HCT116 (cell line): ENCODE measurements around the gene LIG1. TPM values are rescaled to one million over a fixed set of nuclear protein-coding genes. Genes with fewer than 3 reads are reported as not detected.
A peak's percentile ranks its signal among the peaks of the same experiment; 100 is the strongest.

Source experiments
- ATAC-seq: fragments of 200-7000 bp; cut with Tn5 transposase; 2 replicates; pipeline ENCODE4 v1.9.1; 2020; ENCODE audit warnings: mild to moderate bottlenecking, moderate library complexity
- BruUV-seq: library from RNA; stranded (reverse); fragments of 400-500 nt; replicated peaks from 2 replicates; lab custom pipeline; 2021; lab: Mats Ljungman, UMichigan
- CTCF ChIA-PET: fragments of 300-600 bp; sonication (Branson Sonifier 250); formaldehyde crosslinking; loops from one replicate; lab custom pipeline; 2021; ENCODE audit warnings: antibody characterized with exemption; lab: Charles Lee
- POLR2A ChIA-PET: fragments of 300-600, 350-600 bp; sonication (Branson Sonifier 250); formaldehyde crosslinking; loops from one replicate; lab custom pipeline; 2021; ENCODE audit warnings: antibody characterized with exemption; lab: Charles Lee
- RAD21 ChIA-PET, 2 experiments: fragments of 300-600 bp; sonication (Branson Sonifier 250); formaldehyde crosslinking; loops; one replicate each; lab custom pipeline; 2023; ENCODE audit warnings: low total read pairs in 2 of 2; ENCODE audit not compliant: uncharacterized antibody in 2 of 2, unreplicated experiment in 2 of 2, low non-redundant PET in 1 of 2; lab: Charles Lee
- DNase-seq: peaks from one replicate; pipeline ENCODE4 v3.0.0-alpha.2; 2010; ENCODE audit warnings: low read depth, low spot score
- H2AFZ ChIP-seq: fragments of 200-600 bp; shearing (Covaris generic), sonication (generic); 2 replicates; pipeline ENCODE4 v1.6.1; 2017; ENCODE audit warnings: low read depth, mixed run types, mixed read lengths, antibody characterized with exemption, low read length; ENCODE audit not compliant: poor library complexity, severe bottlenecking
- H3K27ac ChIP-seq: 2 replicates; pipeline ENCODE4 v1.5.1; 2012; ENCODE audit warnings: low read depth, low read length
- H3K27me3 ChIP-seq: fragments of 200-600 bp; sonication (generic); 2 replicates; pipeline ENCODE4 v1.6.1; 2016; ENCODE audit warnings: mixed run types, low read length, mixed read lengths; ENCODE audit not compliant: insufficient read depth
- H3K36me3 ChIP-seq, 2 experiments: fragments of 200-500 bp in 1 of 2; fragments of 200-600 bp in 1 of 2; sonication (Bioruptor generic) in 1 of 2; sonication (generic) in 1 of 2; 2 replicates each; pipeline versions ENCODE4 v1.5.1 to v1.6.1; 2014 to 2016; ENCODE audit warnings: low read length in 2 of 2, inconsistent platforms in 1 of 2, mixed read lengths in 1 of 2, mixed run types in 1 of 2; ENCODE audit not compliant: insufficient read depth in 2 of 2, control insufficient read depth in 1 of 2
- H3K4me1 ChIP-seq, 2 experiments: fragments of 200-600 bp in 1 of 2; sonication (generic) in 1 of 2; 2 replicates each; pipeline versions ENCODE4 v1.5.1 to v1.6.1; 2012 to 2017; ENCODE audit warnings: low read length in 2 of 2, inconsistent platforms in 1 of 2, mild to moderate bottlenecking in 1 of 2, mixed read lengths in 1 of 2, mixed run types in 1 of 2, moderate library complexity in 1 of 2; ENCODE audit not compliant: insufficient read depth in 2 of 2, control insufficient read depth in 1 of 2
- H3K4me2 ChIP-seq: fragments of 200-600 bp; sonication (generic); 2 replicates; pipeline ENCODE4 v1.6.1; 2017; ENCODE audit warnings: mixed run types, low read length, mixed read lengths
- H3K4me3 ChIP-seq, 2 experiments: fragments of 200-600 bp in 1 of 2; sonication (generic) in 1 of 2; replicated peaks in 1 of 2; 2 replicates each; pipeline ENCODE4 v1.5.1; 2011 to 2016; ENCODE audit warnings: low read length in 2 of 2, control low read depth in 1 of 2, low read depth in 1 of 2, mild to moderate bottlenecking in 1 of 2, mixed read lengths in 1 of 2, mixed run types in 1 of 2
- H3K79me2 ChIP-seq: fragments of 200-600 bp; sonication (generic); 2 replicates; pipeline ENCODE4 v1.6.1; 2017; ENCODE audit warnings: mild to moderate bottlenecking, mixed run types, low read length, moderate library complexity, mixed read lengths; ENCODE audit not compliant: insufficient read depth
- H3K9ac ChIP-seq: fragments of 200-600 bp; sonication (generic); 2 replicates; pipeline ENCODE4 v1.6.1; 2016; ENCODE audit warnings: low read length, mixed read lengths
- H3K9me2 ChIP-seq: fragments of 200-600 bp; sonication (generic), shearing (Covaris generic); 2 replicates; pipeline ENCODE4 v1.6.1; 2017; ENCODE audit warnings: mixed run types, mild to moderate bottlenecking, moderate library complexity; ENCODE audit not compliant: insufficient read depth
- H3K9me3 ChIP-seq, 2 experiments: fragments of 200-500 bp in 1 of 2; fragments of 200-600 bp in 1 of 2; sonication (Bioruptor generic) in 1 of 2; sonication (generic) in 1 of 2; 2 replicates each; pipeline ENCODE4 v1.6.1; 2014 to 2017; ENCODE audit warnings: low read length in 2 of 2, mixed read lengths in 2 of 2, inconsistent platforms in 1 of 2, low read depth in 1 of 2, mild to moderate bottlenecking in 1 of 2, mixed run types in 1 of 2, moderate library complexity in 1 of 2; ENCODE audit not compliant: control insufficient read depth in 1 of 2, insufficient read depth in 1 of 2
- H4K20me1 ChIP-seq: fragments of 200-600 bp; sonication (generic), shearing (Covaris generic); 2 replicates; pipeline ENCODE4 v1.6.1; 2017; ENCODE audit warnings: mixed run types, mild to moderate bottlenecking, moderate library complexity; ENCODE audit not compliant: insufficient read depth
- ATF3 ChIP-seq: IDR thresholded peaks from 2 replicates; pipeline ENCODE4 v1.6.1; 2012
- CBX3 ChIP-seq: IDR thresholded peaks from 2 replicates; pipeline ENCODE4 v1.6.1; 2012; ENCODE audit warnings: low read depth
- CEBPB ChIP-seq: IDR thresholded peaks from 2 replicates; pipeline ENCODE4 v1.6.1; 2012; ENCODE audit warnings: low read depth
- EGR1 ChIP-seq: IDR thresholded peaks from 2 replicates; pipeline ENCODE4 v1.6.1; 2012; ENCODE audit warnings: low read depth
- EZH2phosphoT487 ChIP-seq: fragments of 200-600 bp; IDR thresholded peaks from 2 replicates; pipeline ENCODE4 v1.6.1; 2018; ENCODE audit warnings: antibody characterized with exemption, borderline replicate concordance
- FOSL1 ChIP-seq: IDR thresholded peaks from 2 replicates; pipeline ENCODE4 v1.6.1; 2012; ENCODE audit warnings: low read depth
- JUND ChIP-seq: IDR thresholded peaks from 2 replicates; pipeline ENCODE4 v1.6.1; 2012
- MAX ChIP-seq: IDR thresholded peaks from 2 replicates; pipeline ENCODE4 v1.6.1; 2012
- POLR2A ChIP-seq: IDR thresholded peaks from 2 replicates; pipeline ENCODE4 v1.7.0; 2011; ENCODE audit warnings: borderline replicate concordance; ENCODE audit not compliant: insufficient read depth, insufficient read length; ENCODE audit errors: extremely low read depth
- SIN3A ChIP-seq: IDR thresholded peaks from 2 replicates; pipeline ENCODE4 v1.6.1; 2012; ENCODE audit warnings: low read depth
- SP1 ChIP-seq: IDR thresholded peaks from 2 replicates; pipeline ENCODE4 v1.6.1; 2012; ENCODE audit warnings: low read depth
- TCF7L2 ChIP-seq: IDR thresholded peaks from 2 replicates; pipeline ENCODE4 v1.7.0; 2011; ENCODE audit warnings: borderline replicate concordance, inconsistent platforms; ENCODE audit not compliant: insufficient read depth, insufficient read length; ENCODE audit errors: extremely low read depth
- ZFX ChIP-seq: fragments of 450-650 bp; IDR thresholded peaks from 2 replicates; pipeline ENCODE4 v1.6.1; 2017
- ZNF274 ChIP-seq: fragments of 200-500 bp; sonication (Bioruptor generic); IDR thresholded peaks from 2 replicates; pipeline ENCODE4 v1.6.1; 2014; ENCODE audit warnings: mild to moderate bottlenecking, low read depth, low read length, inconsistent platforms
- intact Hi-C: fragments of 100-400 bp; cut with micrococcal nuclease; formaldehyde crosslinking; loops from 2 replicates; pipeline ENCODE4 v1.10.0; 2022
- total RNA-seq: library from RNA; stranded (reverse); gene quantifications from one replicate; pipeline ENCODE4 v1.2.1, GENCODE V29; 2021; ENCODE audit not compliant: unreplicated experiment
- TF ChIP-seq, protein P1 (sequence below), 3 experiments: fragments of 200-600 bp in 1 of 3; sonication (generic) in 1 of 3; IDR thresholded peaks in 2 of 3; conservative IDR thresholded peaks in 1 of 3; 2 replicates each; pipeline ENCODE4 v1.5.1; 2012 to 2017; ENCODE audit warnings: low read depth in 2 of 3, low read length in 2 of 3, antibody characterized with exemption in 1 of 3, borderline replicate concordance in 1 of 3, control low read depth in 1 of 3, mild to moderate bottlenecking in 1 of 3, mixed read lengths in 1 of 3, mixed run types in 1 of 3, moderate library complexity in 1 of 3; ENCODE audit not compliant: insufficient read depth in 1 of 3
- TF ChIP-seq, protein P2 (sequence below): IDR thresholded peaks from 2 replicates; pipeline ENCODE4 v1.6.1; 2011; ENCODE audit warnings: mild to moderate bottlenecking, low read length, moderate library complexity; ENCODE audit not compliant: insufficient replicate concordance; ENCODE audit errors: extremely low read depth

The LIG1 gene
- total RNA-seq, 1 experiment from 2014 or later, result 122 TPM

DNA sequence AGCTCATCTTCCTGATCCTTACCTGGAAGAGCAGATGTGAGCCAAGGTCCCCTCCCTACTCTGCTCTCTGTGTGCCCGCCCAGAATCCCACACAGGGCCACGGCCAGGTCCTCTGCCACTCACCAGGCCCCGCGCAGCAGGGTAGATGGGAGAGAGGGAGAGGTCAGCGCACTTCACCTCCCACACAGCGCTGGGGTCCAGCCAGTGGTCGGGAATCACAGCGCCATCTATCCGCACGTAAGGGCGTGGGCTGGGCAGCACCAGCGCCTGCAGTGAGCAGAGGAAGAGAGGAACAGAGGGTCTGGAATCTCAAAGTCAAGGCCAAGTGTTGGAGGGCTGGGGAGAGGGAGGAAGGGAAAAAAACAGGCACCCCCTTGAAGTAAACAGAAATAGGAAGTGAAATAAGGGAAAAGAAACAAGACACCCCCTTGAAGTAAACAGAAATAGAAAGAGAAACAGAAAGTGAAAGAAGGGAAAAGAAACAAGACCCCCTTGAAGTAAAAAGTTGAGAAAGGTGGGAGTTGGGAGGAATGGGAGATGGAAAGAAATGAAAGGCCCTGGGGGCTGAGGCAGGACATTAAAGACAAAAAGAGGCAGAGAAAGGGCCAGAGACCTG is 52.5 kb downstream of the LIG1 start:
- TF ChIP-seq FOSL1 (no peak), ZNF274 (no peak), JUND (no peak)
- Histone ChIP-seq H3K27me3 (no peaks in the 10 kb centered on the region), H3K4me3 (no peak overlapping the region), H3K4me2 (no peak overlapping the region), H2AFZ (no peak overlapping the region), H3K9ac (no peak overlapping the region), H4K20me1 (no peaks in the 10 kb centered on the region), H3K4me1 (no peaks in the 10 kb centered on the region), H3K36me3 (peaks cover 5 to 20% of the 10 kb centered on the region in 2 experiments; a peak in 3 of 4 replicates), H3K9me3 (no peaks in the 10 kb centered on the region), H3K27ac (no peak overlapping the region), H3K9me2 (no peaks in the 10 kb centered on the region), H3K79me2 (no peaks in the 10 kb centered on the region)
- ChIA-PET RAD21 (no interaction called here), CTCF (interaction anchor here (0.7 kb wide), 1 partner anchor 35 kb away, joined by 3 read pairs; no protein-coding TSS in a partner anchor), POLR2A (no interaction called here)
- intact Hi-C loops, result no loop called here
- ATAC-seq (peak; percentile 36; the same call in 1 of the 2 replicates), DNase-seq (no peak)
- BruUV-seq, result no TSS peak

GRCh38 chr19:48113190-48113917 is 56.8 kb downstream of the LIG1 start:
- DNase-seq, result no peak

More at GRCh38 chr19:48113190-48113917, 56.8 kb downstream of the LIG1 start:
- no peaks in the 10 kb centered on the region for H3K9me2 ChIP-seq
- no peaks in the 10 kb centered on the region for H3K9me3 ChIP-seq
- no peak overlapping the region for H3K9ac ChIP-seq
- no peak overlapping the region for H3K4me3 ChIP-seq
- no TSS peak for BruUV-seq
- intact Hi-C loops, result no loop called here
- no peaks in the 10 kb centered on the region for H3K79me2 ChIP-seq
- no peak overlapping the region for H3K27ac ChIP-seq
- ATAC-seq, result no peak
- H3K4me2 ChIP-seq, result no peak overlapping the region
- CTCF ChIA-PET, result no interaction called here
- RAD21 ChIA-PET, result no interaction called here
- POLR2A ChIA-PET, result no interaction called here
- no peak for TF ChIP-seq POLR2A
- no peak for TF ChIP-seq EZH2phosphoT487
- no peak for TF ChIP-seq CEBPB
- TF ChIP-seq CBX3, result no peak
- no peak for TF ChIP-seq ATF3
- TF ChIP-seq, protein P1, sequence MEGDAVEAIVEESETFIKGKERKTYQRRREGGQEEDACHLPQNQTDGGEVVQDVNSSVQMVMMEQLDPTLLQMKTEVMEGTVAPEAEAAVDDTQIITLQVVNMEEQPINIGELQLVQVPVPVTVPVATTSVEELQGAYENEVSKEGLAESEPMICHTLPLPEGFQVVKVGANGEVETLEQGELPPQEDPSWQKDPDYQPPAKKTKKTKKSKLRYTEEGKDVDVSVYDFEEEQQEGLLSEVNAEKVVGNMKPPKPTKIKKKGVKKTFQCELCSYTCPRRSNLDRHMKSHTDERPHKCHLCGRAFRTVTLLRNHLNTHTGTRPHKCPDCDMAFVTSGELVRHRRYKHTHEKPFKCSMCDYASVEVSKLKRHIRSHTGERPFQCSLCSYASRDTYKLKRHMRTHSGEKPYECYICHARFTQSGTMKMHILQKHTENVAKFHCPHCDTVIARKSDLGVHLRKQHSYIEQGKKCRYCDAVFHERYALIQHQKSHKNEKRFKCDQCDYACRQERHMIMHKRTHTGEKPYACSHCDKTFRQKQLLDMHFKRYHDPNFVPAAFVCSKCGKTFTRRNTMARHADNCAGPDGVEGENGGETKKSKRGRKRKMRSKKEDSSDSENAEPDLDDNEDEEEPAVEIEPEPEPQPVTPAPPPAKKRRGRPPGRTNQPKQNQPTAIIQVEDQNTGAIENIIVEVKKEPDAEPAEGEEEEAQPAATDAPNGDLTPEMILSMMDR (IDR thresholded peaks at IDR 0.05 in 2 of 3, conservative IDR thresholded peaks at IDR 0.05 in 1 of 3; ENCODE audit: borderline replicate concordance in 1 of 3, insufficient read depth in 1 of 3, low read depth in 2 of 3, low read length in 2 of 3), result no peak
- no peak for TF ChIP-seq SIN3A
- TF ChIP-seq MAX, result no peak
- TF ChIP-seq TCF7L2, result no peak
- TF ChIP-seq EGR1, result no peak
- TF ChIP-seq SP1, result no peak
- TF ChIP-seq, protein P2, sequence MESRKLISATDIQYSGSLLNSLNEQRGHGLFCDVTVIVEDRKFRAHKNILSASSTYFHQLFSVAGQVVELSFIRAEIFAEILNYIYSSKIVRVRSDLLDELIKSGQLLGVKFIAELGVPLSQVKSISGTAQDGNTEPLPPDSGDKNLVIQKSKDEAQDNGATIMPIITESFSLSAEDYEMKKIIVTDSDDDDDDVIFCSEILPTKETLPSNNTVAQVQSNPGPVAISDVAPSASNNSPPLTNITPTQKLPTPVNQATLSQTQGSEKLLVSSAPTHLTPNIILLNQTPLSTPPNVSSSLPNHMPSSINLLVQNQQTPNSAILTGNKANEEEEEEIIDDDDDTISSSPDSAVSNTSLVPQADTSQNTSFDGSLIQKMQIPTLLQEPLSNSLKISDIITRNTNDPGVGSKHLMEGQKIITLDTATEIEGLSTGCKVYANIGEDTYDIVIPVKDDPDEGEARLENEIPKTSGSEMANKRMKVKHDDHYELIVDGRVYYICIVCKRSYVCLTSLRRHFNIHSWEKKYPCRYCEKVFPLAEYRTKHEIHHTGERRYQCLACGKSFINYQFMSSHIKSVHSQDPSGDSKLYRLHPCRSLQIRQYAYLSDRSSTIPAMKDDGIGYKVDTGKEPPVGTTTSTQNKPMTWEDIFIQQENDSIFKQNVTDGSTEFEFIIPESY, result no peak
- TF ChIP-seq ZFX, result no peak
- TF ChIP-seq, all 23 proteins: peak for 0
- H3K36me3 ChIP-seq, result peaks cover 0 to 8% of the 10 kb centered on the region in 2 experiments; a peak in 3 of 4 replicates
- no peaks in the 10 kb centered on the region for H4K20me1 ChIP-seq
- peaks cover 9 to 16% of the 10 kb centered on the region in 2 experiments for H3K4me1 ChIP-seq
- H3K27me3 ChIP-seq, result no peaks in the 10 kb centered on the region
- H2AFZ ChIP-seq, result no peak overlapping the region
